ENCODE data around the gene CKB.
"Not testable (repeated sequence)": the region's sequence is repeated elsewhere in the genome, so short reads cannot be mapped to it uniquely, and the experiment has no call there.

CKB gene

GRCh38 chr14:103526247-103526913, 3.8 kb upstream of the CKB start:
- DNase-seq (ENCODE audit: low read depth), result no peak

- DNase-seq (ENCODE audit: low read depth), result not testable (repeated sequence)
Measured at GRCh38 chr14:103525430-103526246, 3.0 kb upstream of the CKB start.

DNA sequence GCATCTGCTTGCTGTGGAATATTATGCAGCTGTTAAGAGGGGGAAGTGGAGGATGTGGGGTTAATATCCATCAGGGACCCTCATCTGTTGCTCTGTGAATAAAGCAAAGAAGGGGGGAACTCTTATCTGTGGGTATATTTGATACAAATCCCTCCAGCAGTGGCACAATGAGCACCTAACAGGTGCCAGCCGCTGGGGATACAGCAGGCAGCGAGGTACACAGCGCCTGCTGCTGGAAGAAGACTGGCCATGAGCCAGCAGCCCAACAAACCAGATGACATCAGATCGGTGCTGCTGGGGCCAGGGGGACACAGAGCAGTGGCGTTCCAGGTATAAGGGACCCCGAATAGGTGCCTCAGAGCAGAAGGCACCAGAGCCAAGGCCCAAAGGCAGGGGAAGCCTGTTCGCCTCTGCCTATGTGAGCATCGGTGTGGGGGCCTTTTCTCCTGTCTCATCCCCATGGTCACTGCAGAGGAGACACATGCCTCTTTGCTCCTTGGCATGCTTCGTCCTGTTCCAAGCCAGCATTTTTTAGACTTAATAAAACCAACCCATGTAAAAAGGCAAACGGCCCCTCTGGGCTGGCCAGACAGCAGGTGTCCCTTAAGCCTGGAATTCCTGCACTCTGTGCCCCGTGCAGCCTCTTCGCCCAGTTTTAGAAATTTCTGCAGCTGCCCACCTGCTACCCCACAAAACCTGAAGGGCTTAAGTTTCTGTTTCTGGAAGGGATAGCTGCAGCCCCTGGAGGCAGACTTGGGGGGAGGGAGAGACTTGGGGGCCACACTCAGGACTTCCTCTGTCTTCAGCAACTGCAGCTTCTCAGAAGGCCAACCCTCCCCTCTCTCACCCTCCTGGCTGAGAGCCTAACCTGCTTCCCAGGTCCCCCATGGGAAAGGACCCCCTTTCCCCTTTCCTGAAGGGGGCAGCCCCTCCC, 1.6 kb upstream of the CKB start:
- DNase-seq (ENCODE audit: low read depth), result no peak

DNA sequence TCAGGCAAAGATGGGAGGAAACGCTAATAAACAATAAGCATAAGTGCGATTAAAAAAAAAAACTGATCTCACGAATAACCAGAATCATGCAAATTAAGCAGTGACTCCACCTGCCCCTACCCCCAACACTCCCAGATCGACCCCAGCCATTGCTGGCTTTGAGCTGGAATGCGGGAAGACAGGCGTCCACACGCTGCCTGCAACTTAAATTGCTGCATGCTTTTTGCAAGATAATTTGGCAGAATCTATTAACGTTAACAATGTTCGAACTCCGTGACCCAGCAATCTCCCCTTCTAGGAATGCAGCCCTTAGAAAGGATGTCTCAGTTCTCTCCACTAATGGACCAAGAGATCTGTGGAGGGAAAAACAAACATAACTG, 935 bp upstream of the CKB start:
- DNase-seq (ENCODE audit: low read depth), result no peak

- DNase-seq (ENCODE audit: low read depth), result no peak
Measured at GRCh38 chr14:103521951-103522563, 573 bp downstream of the CKB start.

DNA sequence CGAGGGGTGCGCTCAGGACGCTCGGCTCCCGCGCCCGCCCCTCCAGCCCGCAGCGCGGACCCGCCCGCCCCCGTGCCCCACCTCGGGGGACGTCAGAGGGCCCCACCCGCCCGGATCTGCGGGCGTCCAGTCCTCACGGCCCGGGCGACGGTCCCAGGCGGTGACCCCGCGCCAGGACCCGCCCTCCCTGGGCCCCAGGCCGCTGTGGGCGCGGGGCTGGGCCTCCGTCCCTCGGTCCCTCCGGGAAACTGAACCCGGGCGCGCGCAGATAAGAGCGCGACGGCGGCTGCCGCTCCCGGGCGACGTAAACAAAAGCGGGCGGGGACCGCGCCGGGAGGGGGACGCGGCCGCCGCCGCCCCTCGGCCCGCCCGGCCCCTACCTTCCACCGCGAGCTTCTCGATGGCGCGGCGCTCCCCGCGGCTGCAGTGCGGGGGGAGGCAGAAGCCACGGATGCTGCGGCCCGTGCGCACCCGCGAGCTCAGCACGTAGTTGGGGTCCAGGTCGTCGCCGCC, 1.1 kb downstream of the CKB start:
- DNase-seq (ENCODE audit: low read depth), result no peak

DNA sequence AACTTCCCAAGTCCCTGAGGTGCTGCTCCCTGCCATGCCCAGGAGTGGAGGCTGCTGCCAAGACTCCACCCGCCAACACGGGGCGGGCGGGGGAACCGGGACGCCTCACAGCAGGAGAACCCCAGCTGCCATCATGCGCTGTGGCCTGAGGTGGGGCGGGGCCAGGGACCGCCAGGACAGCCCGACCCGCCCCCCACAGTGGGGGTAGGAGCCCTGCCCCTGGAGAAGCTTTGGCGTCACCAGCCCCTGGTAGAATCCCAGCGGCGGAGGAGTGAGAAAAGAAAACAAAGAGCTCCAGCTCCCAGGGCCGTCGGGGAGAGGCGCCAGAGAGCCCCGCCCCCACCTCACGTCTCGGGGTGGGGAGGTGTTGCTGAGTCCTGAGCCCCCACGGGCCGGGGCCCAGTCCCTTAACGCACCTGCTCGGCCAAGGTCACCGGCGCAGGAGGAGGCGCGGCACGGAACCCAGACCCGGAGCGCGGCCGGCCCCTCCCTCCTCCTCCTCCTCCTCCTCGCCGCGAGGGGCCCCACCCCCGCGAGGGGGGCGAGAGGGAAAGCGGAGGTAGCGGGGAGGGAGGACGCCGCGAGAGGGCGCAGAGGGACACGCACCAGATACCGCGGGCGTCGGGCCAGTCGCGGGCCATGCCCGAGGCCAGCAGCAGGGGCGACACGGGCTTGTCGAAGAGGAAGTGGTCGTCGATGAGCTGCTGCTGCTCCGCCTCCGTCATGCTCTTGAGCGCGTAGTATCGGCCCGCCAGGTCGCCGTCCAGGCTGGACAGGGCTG, 1.8 kb downstream of the CKB start:
- DNase-seq (ENCODE audit: low read depth), result no peak

DNA sequence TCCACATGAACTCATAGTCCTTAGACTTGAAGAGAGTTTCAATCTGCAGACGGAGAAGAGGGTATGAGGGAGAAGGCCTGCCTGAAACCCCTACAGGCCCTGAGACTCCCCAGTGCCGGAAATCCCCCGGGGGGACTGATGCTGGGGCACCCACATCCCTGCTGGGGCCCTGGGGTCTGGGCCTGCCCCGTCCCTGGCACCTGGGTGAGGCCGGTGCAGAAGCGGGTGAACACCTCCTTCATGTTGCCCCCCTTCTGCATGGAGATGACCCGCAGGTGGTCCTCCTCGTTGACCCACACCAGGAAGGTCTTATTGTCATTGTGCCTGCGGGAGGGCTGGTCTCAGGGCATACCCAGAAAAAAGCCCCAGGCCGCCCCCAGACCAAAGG, 2.4 kb downstream of the CKB start:
- DNase-seq (ENCODE audit: low read depth), result no peak

DNA sequence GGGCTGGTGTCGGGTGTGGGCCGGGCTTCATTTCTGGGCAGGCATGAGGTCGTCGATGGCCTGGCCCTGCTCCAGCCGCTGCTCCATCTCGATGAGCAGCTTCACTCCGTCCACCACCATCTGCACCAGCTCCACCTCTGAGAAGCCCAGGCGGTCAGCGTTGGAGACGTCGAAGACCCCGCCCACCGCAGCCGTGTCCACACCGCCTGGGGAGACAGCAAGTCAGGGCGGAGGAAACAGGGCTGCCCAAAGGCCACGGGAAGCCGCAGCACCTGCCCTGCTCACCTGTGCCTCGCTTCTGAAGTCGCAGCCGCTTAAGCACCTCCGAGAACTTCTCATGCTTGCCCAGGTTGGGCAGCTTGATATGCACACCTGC, 2.8 kb downstream of the CKB start:
- DNase-seq (ENCODE audit: low read depth), result no peak

DNA sequence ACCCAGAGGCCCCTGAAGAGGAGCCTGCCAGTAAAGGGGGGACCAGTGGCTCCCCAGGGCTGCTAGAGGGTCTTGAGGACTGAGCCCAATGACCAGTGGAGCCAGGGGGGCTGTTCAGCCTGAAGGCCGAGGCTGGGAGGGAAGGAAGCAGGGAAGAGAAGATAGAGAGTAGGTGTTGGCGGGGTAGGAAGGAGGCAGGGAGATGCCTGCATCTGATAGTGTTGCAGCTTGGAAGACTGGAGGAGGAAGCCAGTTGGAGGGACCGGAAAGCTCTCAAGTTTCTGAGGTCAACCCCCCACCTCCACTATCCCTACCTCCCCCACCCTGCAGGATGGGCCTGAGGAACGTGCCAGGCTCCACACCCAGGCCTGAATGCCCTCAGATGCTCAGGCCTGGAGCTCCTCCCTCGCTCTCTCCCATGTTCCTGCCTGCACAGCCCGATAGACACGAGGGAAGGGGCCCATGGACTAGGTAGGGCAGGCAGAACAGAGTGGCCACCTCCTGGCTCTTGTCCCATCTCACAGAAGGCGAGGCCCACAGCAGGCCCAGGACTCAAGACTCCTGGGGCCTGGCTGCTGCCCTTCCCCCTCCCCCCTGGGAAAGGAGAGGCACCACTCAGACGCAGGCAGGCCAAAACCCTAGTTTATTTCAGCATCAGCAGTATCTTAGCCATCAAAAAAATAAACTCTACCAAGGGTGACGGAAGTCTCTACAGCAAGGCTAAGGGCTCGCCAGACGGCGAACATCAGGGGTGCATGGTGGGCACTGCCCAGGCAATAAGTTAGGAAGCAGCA, 3.4 kb downstream of the CKB start:
- no peak for DNase-seq (ENCODE audit: low read depth)

GRCh38 chr14:103518422-103519042, 4.1 kb downstream of the CKB start:
- DNase-seq (ENCODE audit: low read depth), result no peak

DNA sequence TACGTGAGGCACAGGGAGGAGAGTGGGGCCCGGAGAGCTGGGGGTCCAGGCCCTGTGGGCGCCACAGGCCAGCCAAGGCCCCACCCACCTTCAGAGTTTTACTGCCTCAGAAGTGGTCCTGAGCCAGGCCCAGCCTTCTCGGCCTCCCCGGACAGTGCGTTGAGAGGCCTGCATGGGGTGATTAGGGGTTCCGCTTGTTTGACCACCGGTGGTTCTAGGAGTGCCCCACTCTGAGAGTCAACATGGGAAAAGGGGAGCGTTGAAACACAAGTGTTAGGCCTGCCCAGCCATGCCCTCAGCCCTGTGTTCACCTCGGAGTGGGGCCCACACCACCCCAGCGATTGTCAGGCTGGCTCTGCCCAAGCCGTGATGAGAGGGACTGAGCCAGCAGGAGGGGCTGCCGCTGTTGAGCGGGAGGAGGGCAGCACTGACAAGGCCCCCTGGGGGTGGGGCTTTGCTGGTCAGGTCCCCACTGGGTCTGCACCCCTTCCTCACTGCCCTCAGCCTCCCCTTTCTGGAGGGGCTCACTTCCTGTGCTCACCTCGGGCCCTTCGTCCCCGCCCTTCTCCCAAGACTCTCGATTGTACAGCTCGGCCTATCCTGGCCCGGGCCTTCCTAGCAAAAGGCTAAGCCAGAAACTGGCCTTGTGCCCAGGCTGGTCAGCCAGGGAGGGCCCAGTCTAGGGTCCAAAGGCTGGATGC, 4.8 kb downstream of the CKB start:
- no peak for DNase-seq (ENCODE audit: low read depth)

DNA sequence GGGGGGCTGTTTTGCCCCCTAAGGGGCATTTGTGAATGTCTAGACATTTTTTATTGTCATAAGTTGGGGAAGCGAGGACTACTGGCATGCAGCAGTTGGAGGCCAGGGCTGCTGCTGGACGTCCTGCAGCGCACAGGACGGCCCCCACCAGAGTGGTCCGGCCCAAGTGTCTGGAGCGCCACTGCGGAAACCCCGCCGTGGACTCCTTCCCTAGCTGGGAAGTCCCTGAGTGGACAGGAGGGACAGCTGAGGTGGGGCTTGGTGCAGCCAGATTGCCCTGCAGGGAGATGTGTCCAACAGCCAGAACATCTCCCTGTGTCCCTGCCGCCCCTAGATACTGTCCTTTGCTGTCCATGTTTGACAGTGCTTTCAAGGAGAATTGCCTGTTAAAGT, 5.5 kb downstream of the CKB start:
- DNase-seq (ENCODE audit: low read depth), result no peak

DNA sequence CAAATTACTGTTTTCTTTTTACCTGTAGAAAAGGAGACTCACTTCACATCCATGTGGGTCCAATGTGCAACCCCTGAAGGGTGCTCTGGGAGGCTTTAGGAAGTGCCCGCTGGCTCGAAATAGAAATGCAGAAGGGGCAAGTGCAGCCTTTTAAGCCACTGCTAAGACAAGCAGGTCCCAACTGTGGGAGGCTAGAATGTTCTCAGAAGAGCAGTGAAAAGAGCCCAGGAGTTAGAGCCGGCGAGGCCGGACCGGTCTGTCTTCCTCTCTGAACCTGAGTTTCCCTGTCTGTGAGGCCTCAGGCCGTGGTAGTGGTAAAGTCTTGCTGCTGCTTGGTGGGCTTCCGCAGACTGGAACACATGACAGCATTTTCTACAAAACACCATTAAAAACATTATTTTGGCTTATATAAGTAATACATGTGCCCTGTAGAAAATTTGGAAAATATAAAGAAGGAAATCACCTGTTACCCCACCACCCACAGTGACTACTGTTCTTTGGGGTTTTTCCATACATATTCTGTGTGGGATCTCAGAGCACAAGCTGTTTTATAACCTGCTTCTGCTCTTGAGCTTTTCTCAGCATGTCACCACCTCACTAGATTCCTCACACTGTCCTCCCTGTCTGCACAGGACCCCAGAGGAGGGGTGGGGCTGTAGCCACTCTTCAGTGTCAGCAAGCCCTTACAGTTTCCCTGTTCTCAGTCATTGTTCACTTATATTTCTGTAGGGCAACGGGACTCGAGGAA, 6.0 kb downstream of the CKB start:
- DNase-seq (ENCODE audit: low read depth), result no peak

- no peak for DNase-seq (ENCODE audit: low read depth)
Measured at GRCh38 chr14:103514596-103515421, 7.8 kb downstream of the CKB start.

DNA sequence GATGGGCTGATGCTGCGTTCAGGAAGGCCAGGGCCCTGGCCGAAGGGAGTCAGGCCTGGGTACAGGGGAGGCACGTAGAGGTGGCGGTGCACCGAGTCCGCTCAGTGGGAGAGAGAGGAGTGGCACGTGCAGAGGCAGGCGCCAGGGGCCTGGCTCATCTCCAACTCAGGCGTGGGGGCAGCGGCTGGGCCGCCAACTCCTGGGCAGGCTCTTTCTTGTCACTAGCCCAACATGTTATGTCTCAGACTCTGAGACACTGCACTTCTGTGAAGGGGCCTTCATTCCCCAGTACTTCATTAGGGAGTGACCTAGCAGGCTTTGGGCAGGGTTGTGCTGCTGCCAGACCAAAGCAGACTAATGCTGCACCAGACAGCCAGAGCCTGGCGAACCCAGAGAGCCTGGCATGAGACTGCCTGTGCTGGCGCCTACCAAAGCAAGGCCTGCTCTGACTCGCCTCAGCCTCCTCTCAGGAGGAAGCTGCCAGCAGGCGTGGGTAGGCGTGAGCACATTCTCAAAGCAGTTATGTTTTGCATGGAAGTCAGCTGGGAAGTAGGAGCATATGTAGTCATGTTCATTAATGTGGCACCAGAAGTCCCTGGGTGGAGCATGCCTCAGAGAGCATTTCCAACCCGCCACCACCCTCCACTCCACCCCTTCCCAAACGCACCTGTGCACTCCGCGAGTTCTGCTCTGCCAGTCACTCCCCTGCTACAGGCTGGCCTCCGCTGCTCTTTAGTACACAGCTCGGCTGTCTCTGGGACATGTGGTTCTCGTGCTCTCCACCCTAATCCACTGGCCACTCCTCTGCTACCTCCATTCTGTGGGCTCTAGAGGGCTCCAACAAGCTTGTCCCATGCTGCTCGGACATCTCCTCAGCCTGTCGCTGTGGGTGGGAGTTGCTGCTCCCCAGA, 9.7 kb downstream of the CKB start:
- DNase-seq (ENCODE audit: low read depth), result no peak

GRCh38 chr14:103512180-103512579, 10.4 kb downstream of the CKB start:
- DNase-seq (ENCODE audit: low read depth), result not testable (repeated sequence)
